KBM-7 (cell line): ENCODE measurements around the gene KCNN2.
"Not testable (repeated sequence)": the region's sequence is repeated elsewhere in the genome, so short reads cannot be mapped to it uniquely, and the experiment has no call there.

Source experiments
- DNase-seq: peaks from one replicate; pipeline ENCODE4 v3.0.0-alpha.2; 2015
- in situ Hi-C: fragments of 300-500 bp; cut with MboI; formaldehyde crosslinking; loops from 2 replicates; pipeline ENCODE4 v1.14.3; 2020; ENCODE audit warnings: low sequenced_read_pairs, low pct_unique_long_range_greater_than_20kb, mixed read lengths

Gene KCNN2

GRCh38 chr5:114412510-114413171 lies 50.8 kb downstream of the KCNN2 start:
- in situ Hi-C loops: no loop called here
- DNase-seq: no peak

- no peak for DNase-seq
- in situ Hi-C loops: no loop called here
Measured at GRCh38 chr5:114415760-114416159, 53.9 kb downstream of the KCNN2 start.

GRCh38 chr5:114416254-114416653 lies 54.4 kb downstream of the KCNN2 start:
- no peak for DNase-seq
- in situ Hi-C loops: no loop called here

GRCh38 chr5:114417519-114417918 lies 55.6 kb downstream of the KCNN2 start:
- in situ Hi-C loops: no loop called here
- DNase-seq: no peak

GRCh38 chr5:114418176-114419066 lies 56.6 kb downstream of the KCNN2 start:
- in situ Hi-C loops: no loop called here

GRCh38 chr5:114419067-114419388 lies 57.2 kb downstream of the KCNN2 start:
- peak; percentile 1 for DNase-seq
- in situ Hi-C loops: no loop called here

More at GRCh38 chr5:114418176-114419066, 56.6 kb downstream of the KCNN2 start:
- peak; percentile 52 for DNase-seq

- no peak for DNase-seq
- in situ Hi-C loops: no loop called here
Measured at GRCh38 chr5:114419959-114420358, 58.1 kb downstream of the KCNN2 start.

GRCh38 chr5:114427204-114427603 lies 65.3 kb downstream of the KCNN2 start:
- in situ Hi-C loops: no loop called here
- DNase-seq: no peak

- in situ Hi-C loops: no loop called here
Measured at GRCh38 chr5:114430532-114430931, 68.7 kb downstream of the KCNN2 start.

GRCh38 chr5:114432684-114433083 lies 70.8 kb downstream of the KCNN2 start:
- DNase-seq, in situ Hi-C loops: not testable (repeated sequence)

More at GRCh38 chr5:114430532-114430931, 68.7 kb downstream of the KCNN2 start:
- no peak for DNase-seq

GRCh38 chr5:114434396-114435219 lies 72.7 kb downstream of the KCNN2 start:
- no peak for DNase-seq
- in situ Hi-C loops: no loop called here

- in situ Hi-C loops: no loop called here
- no peak for DNase-seq
Measured at GRCh38 chr5:114435220-114435481, 73.3 kb downstream of the KCNN2 start.

GRCh38 chr5:114435885-114436299 lies 74.0 kb downstream of the KCNN2 start:
- no peak for DNase-seq
- in situ Hi-C loops: no loop called here

- in situ Hi-C loops: no loop called here
Measured at GRCh38 chr5:114437936-114438335, 76.1 kb downstream of the KCNN2 start.

GRCh38 chr5:114438471-114438870 lies 76.6 kb downstream of the KCNN2 start:
- no peak for DNase-seq
- in situ Hi-C loops: no loop called here

More at GRCh38 chr5:114437936-114438335, 76.1 kb downstream of the KCNN2 start:
- DNase-seq: no peak

- no peak for DNase-seq
- in situ Hi-C loops: no loop called here
Measured at GRCh38 chr5:114447084-114447773, 85.4 kb downstream of the KCNN2 start.

GRCh38 chr5:114448481-114448880 lies 86.6 kb downstream of the KCNN2 start:
- in situ Hi-C loops: no loop called here
- no peak for DNase-seq

- DNase-seq: peak; percentile 63
Measured at GRCh38 chr5:114449860-114450421, 88.1 kb downstream of the KCNN2 start.

GRCh38 chr5:114450437-114450836 lies 88.6 kb downstream of the KCNN2 start:
- DNase-seq: no peak
- in situ Hi-C loops: loop anchor here (25.0 kb wide), 1 partner anchor 587 kb away; no protein-coding TSS in a partner anchor

More at GRCh38 chr5:114449860-114450421, 88.1 kb downstream of the KCNN2 start:
- in situ Hi-C loops: loop anchor here (25.0 kb wide), 1 partner anchor 587 kb away; no protein-coding TSS in a partner anchor
